B cell (primary cell): Measurements from ENCODE around the gene NBAS. TPM values are rescaled to one million over a fixed set of nuclear protein-coding genes. Genes with fewer than 3 reads are reported as not detected.

ENCODE experiments used
- ATAC-seq: fragments of 200-7000 bp; cut with Tn5 transposase; one replicate; pipeline ENCODE4 v1.10.0; 2021; ENCODE audit warnings: low read depth, mild to moderate bottlenecking, moderate number of reproducible peaks, moderate library complexity
- CTCF ChIA-PET: fragments of 350-600 bp; sonication (Branson Sonifier 250); formaldehyde crosslinking; loops from one replicate; lab custom pipeline; 2021; ENCODE audit warnings: antibody characterized with exemption, inconsistent platforms; lab: Charles Lee
- POLR2A ChIA-PET: fragments of 350-600 bp; sonication (Branson Sonifier 250); formaldehyde crosslinking; loops from one replicate; lab custom pipeline; 2021; ENCODE audit warnings: antibody characterized with exemption; lab: Charles Lee
- DNase-seq: peaks from one replicate; pipeline ENCODE4 v3.0.0; 2013
- H2AFZ ChIP-seq: 2 replicates; pipeline ENCODE4 v1.6.1; 2012; ENCODE audit warnings: mild to moderate bottlenecking, low read depth, low read length; ENCODE audit not compliant: insufficient read depth, poor library complexity, severe bottlenecking
- H3K27ac ChIP-seq, 2 donors: 1 replicate in 1 of 2; 2 replicates in 1 of 2; pipeline ENCODE4 v1.5.1; 2012 to 2013; ENCODE audit warnings: low read length in 2 of 2, mild to moderate bottlenecking in 2 of 2, moderate library complexity in 1 of 2
- H3K27me3 ChIP-seq, 4 experiments: fragments of 200-600 bp in 1 of 4; sonication (generic) in 1 of 4; replicated peaks in 1 of 4; 1 replicate in 2 of 4; 2 replicates in 2 of 4; pipeline versions ENCODE4 v1.6.1 to v1.7.0; 2013 to 2016; ENCODE audit warnings: low read length in 3 of 4, mild to moderate bottlenecking in 2 of 4, mixed read lengths in 1 of 4, moderate library complexity in 1 of 4; ENCODE audit not compliant: insufficient read depth in 4 of 4, control insufficient read depth in 3 of 4; ENCODE audit errors: control extremely low read depth in 1 of 4
- H3K36me3 ChIP-seq, 2 experiments: replicated peaks in 1 of 2; 1 replicate in 1 of 2; 2 replicates in 1 of 2; pipeline versions ENCODE4 v1.6.1 to v1.7.1; 2013; ENCODE audit warnings: low read length in 1 of 2; ENCODE audit not compliant: insufficient read depth in 2 of 2, control insufficient read depth in 1 of 2; ENCODE audit errors: control extremely low read depth in 1 of 2, extremely low read depth in 1 of 2
- H3K4me1 ChIP-seq, 2 donors: fragments of 200-600 bp in 1 of 2; sonication (generic) in 1 of 2; 1 replicate in 1 of 2; 2 replicates in 1 of 2; pipeline versions ENCODE4 v1.5.1 to v1.6.1; 2013 to 2017; ENCODE audit warnings: low read length in 2 of 2; ENCODE audit not compliant: control insufficient read depth in 2 of 2, insufficient read depth in 2 of 2
- H3K4me2 ChIP-seq: replicated peaks from 2 replicates; pipeline ENCODE3; 2012; ENCODE audit warnings: mild to moderate bottlenecking, low read depth, low read length; ENCODE audit not compliant: poor library complexity, severe bottlenecking
- H3K4me3 ChIP-seq, 5 experiments: fragments of 200-600 bp in 1 of 5; sonication (generic) in 1 of 5; 1 replicate in 3 of 5; 2 replicates in 2 of 5; pipeline versions ENCODE4 v1.5.1 to v1.7.0; 2011 to 2016; ENCODE audit warnings: low read length in 4 of 5, mild to moderate bottlenecking in 4 of 5, low read depth in 2 of 5, control low read depth in 1 of 5, moderate library complexity in 1 of 5; ENCODE audit not compliant: insufficient read depth in 1 of 5; ENCODE audit errors: control extremely low read depth in 1 of 5, extremely low read depth in 1 of 5
- H3K79me2 ChIP-seq: fragments of 200-600 bp; sonication (generic); one replicate; pipeline ENCODE4 v1.6.0; 2016; ENCODE audit warnings: low read length; ENCODE audit not compliant: control insufficient read depth, insufficient read depth
- H3K9ac ChIP-seq: fragments of 200-600 bp; sonication (generic); 2 replicates; pipeline ENCODE4 v1.6.1; 2017; ENCODE audit warnings: mild to moderate bottlenecking, low read length, moderate library complexity
- H3K9me3 ChIP-seq, 3 donors: one replicate each; pipeline versions ENCODE4 v1.6.1 to v1.7.1; 2013; ENCODE audit warnings: low read length in 2 of 3; ENCODE audit not compliant: control insufficient read depth in 2 of 3, insufficient read depth in 1 of 3; ENCODE audit errors: control extremely low read depth in 1 of 3
- H4K20me1 ChIP-seq: 2 replicates; pipeline ENCODE4 v1.6.0; 2012; ENCODE audit warnings: mild to moderate bottlenecking, low read length; ENCODE audit not compliant: insufficient read depth, control insufficient read depth, poor library complexity, severe bottlenecking
- H3K27ac Mint-ChIP-seq: one replicate; pipeline ENCODE4 v1.8.0; 2021; ENCODE audit warnings: mixed read lengths
- H3K27me3 Mint-ChIP-seq: one replicate; pipeline ENCODE4 v1.8.0; 2021; ENCODE audit warnings: mixed read lengths
- H3K4me1 Mint-ChIP-seq: one replicate; pipeline ENCODE4 v1.8.0; 2021; ENCODE audit warnings: mixed read lengths
- H3K4me3 Mint-ChIP-seq: one replicate; pipeline ENCODE4 v1.8.0; 2021; ENCODE audit warnings: mixed read lengths
- H3K9me3 Mint-ChIP-seq: one replicate; pipeline ENCODE4 v1.8.0; 2022; ENCODE audit warnings: mixed read lengths; ENCODE audit not compliant: insufficient read depth
- EZH2 ChIP-seq: IDR thresholded peaks from 2 replicates; pipeline ENCODE4 v1.6.1; 2012; ENCODE audit warnings: borderline replicate concordance, low read depth, mild to moderate bottlenecking, moderate library complexity, low read length; ENCODE audit not compliant: insufficient read depth, poor library complexity, severe bottlenecking
- WGBS: methylation state at CpG from one replicate; pipeline ENCODE4 v1.1.5; 2013; ENCODE audit warnings: missing lambda C conversion rate; ENCODE audit not compliant: insufficient coverage; 5-methylcytosine and 5-hydroxymethylcytosine counted together
- intact Hi-C: fragments of 100-400 bp; cut with micrococcal nuclease; formaldehyde crosslinking; loops from one replicate; pipeline ENCODE4 v1.10.0; 2022
- polyA plus RNA-seq: library from polyadenylated mRNA; depleted of rRNA; stranded (reverse); fragments of >200 nt; gene quantifications from 2 replicates; pipeline ENCODE4 v1.2.3, GENCODE V29; 2012
- total RNA-seq, 2 donors: library from RNA; stranded (reverse); fragments of 120-200 nt in 1 of 2; gene quantifications; 1 replicate in 1 of 2; 2 replicates in 1 of 2; pipeline versions ENCODE4 v1.2.3 to v1.2.4, GENCODE V29; 2013 to 2022
- TF ChIP-seq, protein P1 (sequence below): fragments of 200-600 bp; IDR thresholded peaks from one replicate; pipeline ENCODE4 v1.8.0; 2022; ENCODE audit warnings: antibody characterized with exemption, mild to moderate bottlenecking

NBAS gene
- total and polyA plus RNA-seq, 2 donors (not counting 1 experiment from before 2014, with no cell fraction given): 10.6 to 37.3 TPM

DNA sequence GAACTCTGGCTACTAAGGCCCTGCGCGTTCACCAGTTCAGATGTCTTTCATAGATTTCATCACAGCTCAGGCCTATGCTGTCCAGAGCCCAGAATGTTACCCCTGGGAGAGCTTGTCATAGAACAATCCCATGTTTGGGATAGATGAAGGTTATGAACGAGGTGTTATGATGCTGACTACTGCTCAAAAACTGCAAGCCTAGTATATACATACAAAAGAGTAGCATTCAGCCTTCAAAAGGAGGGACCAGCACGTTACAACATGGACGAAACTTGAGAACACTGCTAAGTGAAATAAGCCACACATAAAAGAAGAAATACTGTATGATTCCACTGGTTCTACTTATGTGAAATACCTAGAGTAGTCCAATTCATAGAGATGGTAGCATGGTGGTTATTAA is 401.9 kb downstream of the NBAS start:
- no peaks in the 10 kb centered on the region for H3K79me2 ChIP-seq
- H3K4me2 ChIP-seq: no peak overlapping the region
- no peak overlapping the region for H3K4me3 Mint-ChIP-seq
- H3K27ac ChIP-seq: no peak overlapping the region
- intact Hi-C loops: no loop called here
- no peaks in the 10 kb centered on the region for H3K9me3 ChIP-seq
- no peak overlapping the region for H3K27ac Mint-ChIP-seq
- ATAC-seq: no peak
- DNase-seq: no peak
- no peaks in the 10 kb centered on the region for H3K4me1 ChIP-seq
- ChIA-PET POLR2A (no interaction called here), CTCF (no interaction called here)
- no peaks in the 10 kb centered on the region for H3K9me3 Mint-ChIP-seq
- no peak overlapping the region for H3K9ac ChIP-seq
- no peaks in the 10 kb centered on the region for H3K27me3 ChIP-seq
- no peak overlapping the region for H2AFZ ChIP-seq
- 100% methylated on average over 2 of the region's 5 CpGs for WGBS
- H3K36me3 ChIP-seq: no peaks in the 10 kb centered on the region
- no peaks in the 10 kb centered on the region for H3K27me3 Mint-ChIP-seq
- H4K20me1 ChIP-seq: no peaks in the 10 kb centered on the region
- TF ChIP-seq, protein P1, sequence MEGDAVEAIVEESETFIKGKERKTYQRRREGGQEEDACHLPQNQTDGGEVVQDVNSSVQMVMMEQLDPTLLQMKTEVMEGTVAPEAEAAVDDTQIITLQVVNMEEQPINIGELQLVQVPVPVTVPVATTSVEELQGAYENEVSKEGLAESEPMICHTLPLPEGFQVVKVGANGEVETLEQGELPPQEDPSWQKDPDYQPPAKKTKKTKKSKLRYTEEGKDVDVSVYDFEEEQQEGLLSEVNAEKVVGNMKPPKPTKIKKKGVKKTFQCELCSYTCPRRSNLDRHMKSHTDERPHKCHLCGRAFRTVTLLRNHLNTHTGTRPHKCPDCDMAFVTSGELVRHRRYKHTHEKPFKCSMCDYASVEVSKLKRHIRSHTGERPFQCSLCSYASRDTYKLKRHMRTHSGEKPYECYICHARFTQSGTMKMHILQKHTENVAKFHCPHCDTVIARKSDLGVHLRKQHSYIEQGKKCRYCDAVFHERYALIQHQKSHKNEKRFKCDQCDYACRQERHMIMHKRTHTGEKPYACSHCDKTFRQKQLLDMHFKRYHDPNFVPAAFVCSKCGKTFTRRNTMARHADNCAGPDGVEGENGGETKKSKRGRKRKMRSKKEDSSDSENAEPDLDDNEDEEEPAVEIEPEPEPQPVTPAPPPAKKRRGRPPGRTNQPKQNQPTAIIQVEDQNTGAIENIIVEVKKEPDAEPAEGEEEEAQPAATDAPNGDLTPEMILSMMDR: no peak
- TF ChIP-seq EZH2: no peak
- no peak overlapping the region for H3K4me3 ChIP-seq
- H3K4me1 Mint-ChIP-seq: no peaks in the 10 kb centered on the region

DNA sequence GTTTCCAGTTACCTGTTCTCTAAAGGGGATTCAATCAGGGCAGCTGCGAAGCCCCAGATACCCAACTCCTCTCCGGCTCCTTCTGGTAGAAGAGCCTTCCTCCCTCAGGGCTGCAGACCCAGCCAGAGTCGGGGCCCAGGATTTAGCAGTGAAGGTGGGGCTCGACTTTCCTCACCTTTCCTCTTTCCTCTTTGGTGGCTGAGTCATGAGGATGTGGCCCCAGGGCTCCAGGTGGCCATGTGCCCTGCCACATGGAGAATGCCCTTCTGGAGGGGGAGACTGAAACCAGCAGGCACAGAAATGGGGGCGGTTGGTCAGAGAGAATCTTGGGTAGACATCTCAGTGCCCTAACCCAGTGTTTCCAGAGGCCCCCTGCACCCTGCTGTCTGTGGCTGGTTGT is 402.6 kb downstream of the NBAS start:
- H3K27ac Mint-ChIP-seq: no peak overlapping the region
- Histone ChIP-seq H2AFZ (no peak overlapping the region), H4K20me1 (no peaks in the 10 kb centered on the region), H3K4me2 (no peak overlapping the region), H3K79me2 (no peaks in the 10 kb centered on the region), H3K27ac (no peak overlapping the region), H3K4me1 (no peaks in the 10 kb centered on the region), H3K4me3 (no peak overlapping the region), H3K9me3 (no peaks in the 10 kb centered on the region), H3K36me3 (no peaks in the 10 kb centered on the region), H3K9ac (no peak overlapping the region), H3K27me3 (no peaks in the 10 kb centered on the region)
- no peaks in the 10 kb centered on the region for H3K27me3 Mint-ChIP-seq
- WGBS: 89% methylated on average over 5 of the region's 5 CpGs
- CTCF ChIA-PET: no interaction called here
- DNase-seq (no peak), ATAC-seq (no peak)
- no peak overlapping the region for H3K4me3 Mint-ChIP-seq
- no peaks in the 10 kb centered on the region for H3K9me3 Mint-ChIP-seq
- POLR2A ChIA-PET: no interaction called here
- intact Hi-C loops: no loop called here
- TF ChIP-seq, protein P1: no peak
- no peak for TF ChIP-seq EZH2
- H3K4me1 Mint-ChIP-seq: no peaks in the 10 kb centered on the region
